ENCODE data around the gene KATNA1. TPM values are rescaled to one million over a fixed set of nuclear protein-coding genes. Genes with fewer than 3 reads are reported as not detected.
A peak's percentile ranks its signal among the peaks of the same experiment; 100 is the strongest.

The KATNA1 gene
- total and polyA plus RNA-seq, 2 donors (not counting 3 experiments of a cell fraction or from before 2014, with no cell fraction given), result 9.9 to 15.9 TPM

- TF ChIP-seq POLR2AphosphoS5 (IDR thresholded peaks at IDR 0.05; ENCODE audit: insufficient read depth, low read depth, low read length) (no peak), MYC (IDR thresholded peaks at IDR 0.05; ENCODE audit: low read depth, low read length) (no peak), CTCF (IDR thresholded peaks at IDR 0.05; ENCODE audit: extremely low read depth in 1 of 2, insufficient read depth in 1 of 2, low read depth in 1 of 2, low read length in 2 of 2) (no peak), FOS (IDR thresholded peaks at IDR 0.05; ENCODE audit: borderline replicate concordance, insufficient read depth, low read length) (no peak), GATA2 (IDR thresholded peaks at IDR 0.05; ENCODE audit: insufficient read depth, insufficient read length, low read depth, low read length) (no peak), MAX (IDR thresholded peaks at IDR 0.05; ENCODE audit: insufficient read depth, insufficient read length) (no peak), JUN (IDR thresholded peaks at IDR 0.05; ENCODE audit: borderline replicate concordance, insufficient read depth, insufficient read length, low read depth) (no peak), EZH2 (IDR thresholded peaks at IDR 0.05; ENCODE audit: borderline replicate concordance, low read depth, low read length, severe bottlenecking) (no peak), POLR2A (IDR thresholded peaks at IDR 0.05; ENCODE audit: low read depth, low read length) (no peak)
- ChIA-PET CTCF (interaction anchor here (0.9 to 4.3 kb wide), 6 partner anchors 8 to 517 kb away, joined by 4 to 35 read pairs (median 4); partner anchors contain the start of gene GINM1), POLR2A (no interaction called here)
- H3K27me3 ChIP-seq (ENCODE audit: control insufficient read depth in 2 of 2, insufficient read depth in 2 of 2, low read length in 2 of 2), result peaks cover 0 to 3% of the 10 kb centered on the region in 2 experiments
- H3K27ac ChIP-seq (ENCODE audit: insufficient read depth, low read depth, low read length), result peak overlapping the region; percentile 92
- peaks cover 8% of the 10 kb centered on the region for H3K4me1 ChIP-seq (ENCODE audit: control insufficient read depth, extremely low read depth, insufficient read depth, low read length)
- no peak for FAIRE-seq
- peak overlapping the region; percentile 59 to 85 (median 62) for H3K4me3 ChIP-seq (replicated peaks in 1 of 3; ENCODE audit: insufficient read depth in 1 of 3, low read depth in 1 of 3, low read length in 3 of 3)
- H3K9me3 ChIP-seq (replicated peaks; ENCODE audit: control insufficient read depth, insufficient read depth, low read length), result no peaks in the 10 kb centered on the region
- H3K79me2 ChIP-seq (ENCODE audit: control insufficient read depth, insufficient read depth, low read length), result peaks cover 38% of the 10 kb centered on the region
- H3K36me3 ChIP-seq (ENCODE audit: control insufficient read depth in 2 of 2, extremely low read depth in 1 of 2, insufficient read depth in 2 of 2, low read length in 2 of 2), result peaks cover 0 to under 1% of the 10 kb centered on the region in 2 experiments
- H4K20me1 ChIP-seq (replicated peaks; ENCODE audit: control insufficient read depth, extremely low read depth, insufficient read depth, low read length), result no peaks in the 10 kb centered on the region
- TSS peak; percentile 62 for BruUV-seq (replicated peaks)
- dilution Hi-C loops (cut with MboI; ENCODE audit: extremely low pct_ligation_motif_present, low sequenced_read_pairs) (no loop called here), intact Hi-C loops (cut with micrococcal nuclease) (loop anchor here (5.0 to 10.0 kb wide), 2 partner anchors 211 to 312 kb away; no protein-coding TSS in a partner anchor)
- peak overlapping the region; percentile 91 for H3K4me2 ChIP-seq (ENCODE audit: insufficient read depth, low read length)
- H3K9me1 ChIP-seq (replicated peaks; ENCODE audit: control insufficient read depth, extremely low read depth, insufficient read depth, low read length), result no peaks in the 10 kb centered on the region
- peak overlapping the region; percentile 98 for H3K9ac ChIP-seq (replicated peaks; ENCODE audit: extremely low read depth, insufficient read depth, low read length)
- H2AFZ ChIP-seq (ENCODE audit: low read depth, low read length), result peak overlapping the region; percentile 16
- peak; percentile 86 for DNase-seq (ENCODE audit: low read depth, low spot score)
Observed at GRCh38 chr6:149545258-149545753, 103.2 kb downstream of the KATNA1 start.

Small RNAs within 50 kb of the gene (small RNA-seq; reads per million reads assigned to genes)
- gene RF00019 (ENCODE audit: insufficient read depth, insufficient read length, low read depth, low replicate concordance) (not detected), gene RF00410 (ENCODE audit: insufficient read depth, insufficient read length, low read depth, low replicate concordance) (not detected)

Other genes with a start within 250 kb of the KATNA1 start
- 2.6 and 3.1 TPM in 2 replicates for gene SUMO4, start 248.5 kb downstream of the KATNA1 start, total RNA-seq
- gene SUMO4, start 248.5 kb downstream of the KATNA1 start, polyA plus RNA-seq, result 0.08 and 0.10 TPM in 2 replicates
- not detected in 2 replicates for gene ZC3H12D, start 163.7 kb downstream of the KATNA1 start, total RNA-seq
- gene ZC3H12D, start 163.7 kb downstream of the KATNA1 start, polyA plus RNA-seq, result 0.03 and 0.06 TPM in 2 replicates
- gene PPIL4, start 102.7 kb downstream of the KATNA1 start, total RNA-seq, result 24.3 and 27.8 TPM in 2 replicates
- gene PPIL4, start 102.7 kb downstream of the KATNA1 start, polyA plus RNA-seq, result 1.2 and 2.2 TPM in 2 replicates
- gene GINM1, start 82.3 kb downstream of the KATNA1 start, total RNA-seq, result 38.0 and 38.2 TPM in 2 replicates
- gene GINM1, start 82.3 kb downstream of the KATNA1 start, polyA plus RNA-seq, result 10.2 and 14.6 TPM in 2 replicates
- gene LATS1, start 69.4 kb upstream of the KATNA1 start, total RNA-seq, result 27.6 and 28.7 TPM in 2 replicates
- gene LATS1, start 69.4 kb upstream of the KATNA1 start, polyA plus RNA-seq, result 8.4 and 10.2 TPM in 2 replicates
- 49.0 and 56.8 TPM in 2 replicates for gene NUP43, start 97.8 kb upstream of the KATNA1 start, total RNA-seq
- 12.3 and 14.9 TPM in 2 replicates for gene NUP43, start 97.8 kb upstream of the KATNA1 start, polyA plus RNA-seq
- 95.0 and 100 TPM in 2 replicates for gene PCMT1, start 101.0 kb upstream of the KATNA1 start, total RNA-seq
- 78.5 and 102 TPM in 2 replicates for gene PCMT1, start 101.0 kb upstream of the KATNA1 start, polyA plus RNA-seq
- 29.9 and 59.1 TPM in 2 replicates for gene LRP11, start 215.6 kb upstream of the KATNA1 start, total RNA-seq
- gene LRP11, start 215.6 kb upstream of the KATNA1 start, polyA plus RNA-seq, result 17.5 and 23.1 TPM in 2 replicates
- gene RAET1E, start 249.4 kb upstream of the KATNA1 start, total RNA-seq, result not detected in 2 replicates
- gene RAET1E, start 249.4 kb upstream of the KATNA1 start, polyA plus RNA-seq, result 0.04 TPM in 1 of 2 replicates, not detected in the other

Data from endothelial cell of umbilical vein (primary cell).